Endothelial cell (in vitro differentiated cells): ENCODE measurements around the gene TIMM22. TPM values are rescaled to one million over a fixed set of nuclear protein-coding genes. Genes with fewer than 3 reads are reported as not detected.
A peak's percentile ranks its signal among the peaks of the same experiment; 100 is the strongest.

Experiments
- DNase-seq: peaks from one replicate; pipeline ENCODE4 v3.0.0; 2021; ENCODE audit warnings: low spot score
- H3K27ac Mint-ChIP-seq: one replicate; pipeline ENCODE4 v1.8.0; 2021; ENCODE audit warnings: mixed read lengths, inconsistent platforms; ENCODE audit not compliant: unreplicated experiment
- H3K27me3 Mint-ChIP-seq: one replicate; pipeline ENCODE4 v1.8.0; 2021; ENCODE audit warnings: mild to moderate bottlenecking, moderate library complexity, mixed read lengths, inconsistent platforms; ENCODE audit not compliant: unreplicated experiment
- H3K36me3 Mint-ChIP-seq: one replicate; pipeline ENCODE4 v1.8.0; 2021; ENCODE audit warnings: mild to moderate bottlenecking, low read depth, mixed read lengths, inconsistent platforms; ENCODE audit not compliant: unreplicated experiment
- H3K4me1 Mint-ChIP-seq: one replicate; pipeline ENCODE4 v1.8.0; 2021; ENCODE audit warnings: mild to moderate bottlenecking, mixed read lengths, inconsistent platforms; ENCODE audit not compliant: unreplicated experiment
- H3K4me3 Mint-ChIP-seq: one replicate; pipeline ENCODE4 v1.8.0; 2021; ENCODE audit warnings: mild to moderate bottlenecking, mixed read lengths, inconsistent platforms; ENCODE audit not compliant: unreplicated experiment
- H3K9me3 Mint-ChIP-seq: one replicate; pipeline ENCODE4 v1.8.0; 2021; ENCODE audit warnings: mixed read lengths, inconsistent platforms; ENCODE audit not compliant: unreplicated experiment
- CTCF ChIP-seq: fragments of 200-600 bp; sonication (generic); IDR thresholded peaks from one replicate; pipeline ENCODE4 v1.5.0; 2021; ENCODE audit warnings: antibody characterized with exemption; ENCODE audit not compliant: unreplicated experiment
- total RNA-seq: library from RNA; stranded (reverse); fragmentation: NEBNext Ultra II Directional; extraction: Animal tissue kit (Norgen Biotek cat#: 25700); gene quantifications from one replicate; pipeline ENCODE4 v1.2.1, GENCODE V29; 2021; ENCODE audit not compliant: unreplicated experiment

The TIMM22 gene
- total RNA-seq, 1 donor from 2014 or later, result 17.1 TPM

GRCh38 chr17:1009229-1010085, 12.5 kb downstream of the TIMM22 start:
- Mint-ChIP-seq H3K36me3 (peaks cover 15% of the 10 kb centered on the region), H3K4me1 (peaks cover 10% of the 10 kb centered on the region), H3K9me3 (no peaks in the 10 kb centered on the region), H3K27ac (no peak overlapping the region), H3K4me3 (peak overlapping the region; percentile 37), H3K27me3 (peaks cover 6% of the 10 kb centered on the region)
- DNase-seq, result no peak
- TF ChIP-seq CTCF, result no peak

- peaks cover 5% of the 10 kb centered on the region for H3K27me3 Mint-ChIP-seq
- H3K4me3 Mint-ChIP-seq, result no peak overlapping the region
- DNase-seq, result no peak
- H3K27ac Mint-ChIP-seq, result no peak overlapping the region
- no peaks in the 10 kb centered on the region for H3K9me3 Mint-ChIP-seq
- peaks cover 12% of the 10 kb centered on the region for H3K36me3 Mint-ChIP-seq
- TF ChIP-seq CTCF, result no peak
- H3K4me1 Mint-ChIP-seq, result peaks cover 6% of the 10 kb centered on the region
These were observed 13.1 kb downstream of the TIMM22 start for GRCh38 chr17:1010086-1010450.

- no peak overlapping the region for H3K4me3 Mint-ChIP-seq
- TF ChIP-seq CTCF, result no peak
- H3K9me3 Mint-ChIP-seq, result no peaks in the 10 kb centered on the region
- H3K27me3 Mint-ChIP-seq, result peaks cover under 1% of the 10 kb centered on the region
- H3K27ac Mint-ChIP-seq, result no peak overlapping the region
- peaks cover 6% of the 10 kb centered on the region for H3K36me3 Mint-ChIP-seq
- DNase-seq, result no peak
- peaks cover 1% of the 10 kb centered on the region for H3K4me1 Mint-ChIP-seq
These were observed 13.7 kb downstream of the TIMM22 start for GRCh38 chr17:1010586-1010985.

GRCh38 chr17:1011138-1011537, 14.2 kb downstream of the TIMM22 start:
- TF ChIP-seq CTCF, result no peak
- H3K4me1 Mint-ChIP-seq, result no peaks in the 10 kb centered on the region
- DNase-seq, result no peak
- H3K27ac Mint-ChIP-seq, result no peak overlapping the region
- peaks cover 3% of the 10 kb centered on the region for H3K27me3 Mint-ChIP-seq
- H3K4me3 Mint-ChIP-seq, result no peak overlapping the region
- H3K36me3 Mint-ChIP-seq, result peaks cover 3% of the 10 kb centered on the region
- no peaks in the 10 kb centered on the region for H3K9me3 Mint-ChIP-seq
